Transverse colon (tissue), 4 donors: ENCODE data around the gene AFP. TPM values are rescaled to one million over a fixed set of nuclear protein-coding genes. Genes with fewer than 3 reads are reported as not detected.

Experiments used
- DNase-seq: peaks from one replicate; pipeline ENCODE4 v3.0.0-alpha.2; 2019
- H3K27ac ChIP-seq, 4 donors: fragments of 200-600 bp; sonication (generic); 2 replicates each; pipeline ENCODE4 v1.5.1; 2016 to 2018; ENCODE audit warnings: inconsistent platforms in 4 of 4
- H3K27me3 ChIP-seq: fragments of 200-600 bp; sonication (generic); 2 replicates; pipeline ENCODE4 v1.5.1; 2017; ENCODE audit warnings: inconsistent platforms
- H3K36me3 ChIP-seq, 4 donors: fragments of 200-600 bp; sonication (generic); 2 replicates each; pipeline ENCODE4 v1.5.1; 2017 to 2019; ENCODE audit warnings: inconsistent platforms in 4 of 4
- H3K4me1 ChIP-seq, 4 donors: fragments of 200-600 bp; sonication (generic); 2 replicates each; pipeline ENCODE4 v1.5.1; 2017 to 2020; ENCODE audit warnings: inconsistent platforms in 4 of 4
- H3K4me3 ChIP-seq, 4 donors: fragments of 200-600 bp; sonication (generic); 1 replicate in 1 of 4; 2 replicates in 3 of 4; pipeline versions ENCODE4 v1.5.1 to v1.6.1; 2017 to 2019; ENCODE audit warnings: inconsistent platforms in 4 of 4
- H3K9me3 ChIP-seq, 2 donors: fragments of 200-600 bp; sonication (generic); 2 replicates each; pipeline ENCODE4 v1.5.1; 2017 to 2019; ENCODE audit warnings: inconsistent platforms in 2 of 2
- EP300 ChIP-seq: sonication (generic); formaldehyde crosslinking; IDR thresholded peaks from one replicate; pipeline ENCODE4 v1.6.1; 2017; ENCODE audit warnings: antibody characterized with exemption, low read depth
- POLR2A ChIP-seq: fragments of 450-650 bp; IDR thresholded peaks from one replicate; pipeline ENCODE4 v1.6.1; 2016; ENCODE audit warnings: antibody characterized with exemption, mild to moderate bottlenecking, moderate library complexity
- POLR2AphosphoS5 ChIP-seq, 3 donors: sonication (generic); formaldehyde crosslinking; IDR thresholded peaks; one replicate each; pipeline ENCODE4 v1.6.1; 2016; ENCODE audit warnings: antibody characterized with exemption in 3 of 3
- WGBS, 2 donors: methylation state at CpG; one replicate each; pipeline ENCODE4 v1.1.5; 2018; ENCODE audit warnings: low coverage in 1 of 2; 5-methylcytosine and 5-hydroxymethylcytosine counted together
- in situ Hi-C, 4 donors: fragments of 200-750 bp; cut with MboI; loops; one replicate each; pipeline versions ENCODE4 v1.15.0 to v1.15.1; 2017; ENCODE audit warnings: low sequenced_read_pairs in 3 of 4, low pct_ligation_motif_present in 1 of 4, low pct_unique_long_range_greater_than_20kb in 1 of 4
- intact Hi-C: fragments of 100-400 bp; cut with DNase I; formaldehyde crosslinking; loops from one replicate; pipeline ENCODE4 v1.15.1; 2023; ENCODE audit warnings: low total_unique reads
- total RNA-seq, 4 donors: library from RNA; depleted of rRNA; stranded (reverse); fragments of >200 nt; gene quantifications; one replicate each; pipeline ENCODE4 v1.1.0, GENCODE V29; 2016
- TF ChIP-seq, protein P1 (sequence below), 5 experiments: fragments of 200-600 bp in 3 of 5; fragments of 450-650 bp in 2 of 5; sonication (generic) in 3 of 5; IDR thresholded peaks; 1 replicate in 2 of 5; 2 replicates in 3 of 5; pipeline ENCODE4 v1.5.1; 2016 to 2017; ENCODE audit warnings: antibody characterized with exemption in 5 of 5, inconsistent platforms in 3 of 5, mild to moderate bottlenecking in 2 of 5, moderate library complexity in 1 of 5

AFP gene
- total RNA-seq, 4 donors from 2014 or later = not detected

DNA sequence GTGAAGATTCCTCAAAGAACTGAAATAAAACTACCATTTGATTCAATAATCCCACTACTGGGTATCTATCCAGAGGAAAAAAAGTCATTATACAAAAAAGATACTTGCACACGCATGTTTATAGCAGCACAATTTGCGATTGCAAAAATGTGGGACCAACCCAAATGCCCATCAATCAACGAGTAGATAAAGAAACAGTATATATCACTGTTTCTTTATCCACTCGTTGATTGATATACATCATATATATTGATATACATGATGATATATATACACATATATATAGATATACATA is 13.6 kb upstream of the AFP start:
- WGBS, 2 donors = 63 to 66% methylated on average over 4 of the region's 4 CpGs
- intact Hi-C loops = no loop called here
- H3K27ac ChIP-seq = no peak overlapping the region
- no peak for DNase-seq
- H3K4me3 ChIP-seq = no peak overlapping the region
- H3K9me3 ChIP-seq = no peaks in the 10 kb centered on the region
- no peak for TF ChIP-seq POLR2A
- TF ChIP-seq, protein P1, sequence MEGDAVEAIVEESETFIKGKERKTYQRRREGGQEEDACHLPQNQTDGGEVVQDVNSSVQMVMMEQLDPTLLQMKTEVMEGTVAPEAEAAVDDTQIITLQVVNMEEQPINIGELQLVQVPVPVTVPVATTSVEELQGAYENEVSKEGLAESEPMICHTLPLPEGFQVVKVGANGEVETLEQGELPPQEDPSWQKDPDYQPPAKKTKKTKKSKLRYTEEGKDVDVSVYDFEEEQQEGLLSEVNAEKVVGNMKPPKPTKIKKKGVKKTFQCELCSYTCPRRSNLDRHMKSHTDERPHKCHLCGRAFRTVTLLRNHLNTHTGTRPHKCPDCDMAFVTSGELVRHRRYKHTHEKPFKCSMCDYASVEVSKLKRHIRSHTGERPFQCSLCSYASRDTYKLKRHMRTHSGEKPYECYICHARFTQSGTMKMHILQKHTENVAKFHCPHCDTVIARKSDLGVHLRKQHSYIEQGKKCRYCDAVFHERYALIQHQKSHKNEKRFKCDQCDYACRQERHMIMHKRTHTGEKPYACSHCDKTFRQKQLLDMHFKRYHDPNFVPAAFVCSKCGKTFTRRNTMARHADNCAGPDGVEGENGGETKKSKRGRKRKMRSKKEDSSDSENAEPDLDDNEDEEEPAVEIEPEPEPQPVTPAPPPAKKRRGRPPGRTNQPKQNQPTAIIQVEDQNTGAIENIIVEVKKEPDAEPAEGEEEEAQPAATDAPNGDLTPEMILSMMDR (IDR thresholded peaks at IDR 0.05) = no peak
- H3K4me1 ChIP-seq = no peaks in the 10 kb centered on the region
- H3K27me3 ChIP-seq = no peaks in the 10 kb centered on the region
- in situ Hi-C loops = no loop called here
- H3K36me3 ChIP-seq = no peaks in the 10 kb centered on the region

- H3K27ac ChIP-seq = no peak overlapping the region
- no peaks in the 10 kb centered on the region for H3K27me3 ChIP-seq
- DNase-seq = no peak
- in situ Hi-C loops (no loop called here), intact Hi-C loops (no loop called here)
- H3K4me1 ChIP-seq = no peaks in the 10 kb centered on the region
- no peak overlapping the region for H3K4me3 ChIP-seq
- no peaks in the 10 kb centered on the region for H3K36me3 ChIP-seq
- TF ChIP-seq POLR2AphosphoS5 (IDR thresholded peaks at IDR 0.05) (no peak), POLR2A (no peak), EP300 (no peak)
- TF ChIP-seq, protein P1 (IDR thresholded peaks at IDR 0.05) = no peak
- no peaks in the 10 kb centered on the region for H3K9me3 ChIP-seq
Measured at GRCh38 chr4:73423184-73423583, 12.8 kb upstream of the AFP start.

DNA sequence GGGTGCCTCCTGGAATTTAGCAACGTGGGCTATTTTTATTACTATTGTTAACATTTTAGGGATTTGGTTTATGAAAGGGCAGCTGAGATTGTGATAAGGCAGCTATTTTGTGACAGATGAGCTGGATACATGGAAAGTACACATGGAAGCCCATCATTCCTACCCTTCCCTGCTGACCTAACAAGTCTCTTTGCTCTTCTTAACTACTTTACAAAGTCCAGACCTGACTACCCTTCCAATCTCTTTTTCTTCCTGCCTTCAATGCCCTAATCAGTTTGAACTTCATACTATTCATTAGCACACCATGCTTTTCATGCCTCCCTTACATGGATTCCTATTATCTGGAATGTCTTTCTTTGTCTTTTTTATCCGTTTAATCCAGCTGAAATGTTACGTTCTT is 9.4 kb upstream of the AFP start:
- Histone ChIP-seq H3K36me3 (no peaks in the 10 kb centered on the region), H3K27me3 (no peaks in the 10 kb centered on the region), H3K4me3 (no peak overlapping the region), H3K9me3 (no peaks in the 10 kb centered on the region), H3K4me1 (no peaks in the 10 kb centered on the region), H3K27ac (no peak overlapping the region)
- no peak for TF ChIP-seq POLR2A
- no peak for TF ChIP-seq EP300
- no peak for TF ChIP-seq POLR2AphosphoS5 (IDR thresholded peaks at IDR 0.05)
- TF ChIP-seq, protein P1 (IDR thresholded peaks at IDR 0.05) = no peak
- intact Hi-C loops = no loop called here
- in situ Hi-C loops = no loop called here
- DNase-seq = no peak
- 52 to 62% methylated on average over 3 of the region's 3 CpGs for WGBS, 2 donors

DNA sequence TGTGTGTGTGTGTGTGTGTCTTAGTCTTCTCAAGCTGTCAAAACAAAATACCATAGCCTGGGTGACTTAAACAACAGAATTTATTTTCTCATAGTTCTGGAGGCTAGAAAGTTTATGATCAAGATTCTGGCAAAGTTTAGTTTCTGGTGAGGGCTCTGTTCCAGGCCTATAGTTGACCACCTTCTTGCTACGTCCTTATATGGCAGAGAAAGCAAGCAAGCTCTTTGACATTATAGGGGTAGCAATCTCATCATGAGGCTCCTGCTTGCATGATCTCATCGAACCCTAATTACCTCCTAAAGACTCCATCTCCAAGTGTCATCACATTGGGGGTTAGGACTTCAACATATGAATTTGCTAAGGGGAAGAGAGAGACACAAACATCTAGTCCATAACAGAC is 6.9 kb upstream of the AFP start:
- H3K4me1 ChIP-seq = peaks cover 0 to 7% (median 0%) of the 10 kb centered on the region in 4 donors
- 63% methylated on average over 2 of the region's 2 CpGs; no CpG with 5 or more reads in 1 of the 2 donors for WGBS, 2 donors

More for the DNA sequence above, 6.9 kb upstream of the AFP start:
- TF ChIP-seq EP300 (no peak), POLR2A (no peak), POLR2AphosphoS5 (IDR thresholded peaks at IDR 0.05) (no peak)
- TF ChIP-seq, protein P1 (IDR thresholded peaks at IDR 0.05) = no peak
- Histone ChIP-seq H3K27ac (no peak overlapping the region), H3K9me3 (no peaks in the 10 kb centered on the region), H3K36me3 (no peaks in the 10 kb centered on the region), H3K27me3 (no peaks in the 10 kb centered on the region), H3K4me3 (no peak overlapping the region)
- DNase-seq = no peak
- intact Hi-C loops = no loop called here
- in situ Hi-C loops = no loop called here
